H1 (cell line): ENCODE measurements around the gene AP5M1. TPM values are rescaled to one million over a fixed set of nuclear protein-coding genes. Genes with fewer than 3 reads are reported as not detected.

Experiments used
- ATF2 ChIP-seq: IDR thresholded peaks from 2 replicates; pipeline ENCODE4 v1.6.1; 2012; ENCODE audit warnings: low read length, inconsistent platforms
- polyA plus RNA-seq, 7 experiments: library from polyadenylated mRNA; depleted of rRNA in 3 of 7; stranded (reverse) in 5 of 7; unstranded in 2 of 7; fragments of >200 nt in 5 of 7; fragments of 200-250 nt in 2 of 7; gene quantifications; 1 replicate in 5 of 7; 2 replicates in 1 of 7; 4 replicates in 1 of 7; pipeline versions ENCODE4 v1.2.1 to v1.2.3, GENCODE V29; 2011 to 2013; ENCODE audit warnings: missing spikeins in 2 of 7, mixed read lengths in 2 of 7
- total RNA-seq: library from RNA; stranded (reverse); fragmentation: NEBNext Ultra II Directional; extraction: Animal tissue kit (Norgen Biotek cat#: 25700); gene quantifications from 2 replicates; pipeline ENCODE4 v1.2.1, GENCODE V29; 2021

The AP5M1 gene
- total and polyA plus RNA-seq, 2 of the 8 experiments (the other 6 are each of a cell fraction or from before 2014, with no cell fraction given): 20.9 to 51.9 TPM

DNA sequence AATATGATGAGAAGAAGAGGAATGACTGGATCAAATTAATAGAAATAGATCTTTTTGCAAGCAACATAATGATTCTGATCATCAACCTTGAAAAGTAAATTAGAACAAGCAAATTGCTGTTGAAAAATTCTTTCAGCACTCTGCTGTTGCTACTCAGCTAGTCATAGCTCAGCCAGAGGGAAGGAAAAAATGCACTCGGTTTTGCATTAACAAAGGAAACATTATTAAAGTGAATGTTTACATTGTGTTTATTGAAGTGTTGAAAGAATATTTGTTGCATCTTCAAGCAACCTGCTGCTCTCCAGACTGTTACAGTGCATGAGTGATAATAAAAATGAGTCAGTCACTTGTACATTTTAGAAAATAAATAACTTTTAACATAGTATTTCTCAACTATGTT is 26.5 kb downstream of the AP5M1 start (continued):
- no peak for TF ChIP-seq ATF2
